Measurements from ENCODE around the gene NUDT4. TPM values are rescaled to one million over a fixed set of nuclear protein-coding genes. Genes with fewer than 3 reads are reported as not detected.
A peak's percentile ranks its signal among the peaks of the same experiment; 100 is the strongest.

Gene NUDT4
- total and polyA plus RNA-seq, 2 of the 13 experiments (the other 11 are each of a cell fraction or from before 2014, with no cell fraction given): 37.3 to 70.1 TPM

DNA sequence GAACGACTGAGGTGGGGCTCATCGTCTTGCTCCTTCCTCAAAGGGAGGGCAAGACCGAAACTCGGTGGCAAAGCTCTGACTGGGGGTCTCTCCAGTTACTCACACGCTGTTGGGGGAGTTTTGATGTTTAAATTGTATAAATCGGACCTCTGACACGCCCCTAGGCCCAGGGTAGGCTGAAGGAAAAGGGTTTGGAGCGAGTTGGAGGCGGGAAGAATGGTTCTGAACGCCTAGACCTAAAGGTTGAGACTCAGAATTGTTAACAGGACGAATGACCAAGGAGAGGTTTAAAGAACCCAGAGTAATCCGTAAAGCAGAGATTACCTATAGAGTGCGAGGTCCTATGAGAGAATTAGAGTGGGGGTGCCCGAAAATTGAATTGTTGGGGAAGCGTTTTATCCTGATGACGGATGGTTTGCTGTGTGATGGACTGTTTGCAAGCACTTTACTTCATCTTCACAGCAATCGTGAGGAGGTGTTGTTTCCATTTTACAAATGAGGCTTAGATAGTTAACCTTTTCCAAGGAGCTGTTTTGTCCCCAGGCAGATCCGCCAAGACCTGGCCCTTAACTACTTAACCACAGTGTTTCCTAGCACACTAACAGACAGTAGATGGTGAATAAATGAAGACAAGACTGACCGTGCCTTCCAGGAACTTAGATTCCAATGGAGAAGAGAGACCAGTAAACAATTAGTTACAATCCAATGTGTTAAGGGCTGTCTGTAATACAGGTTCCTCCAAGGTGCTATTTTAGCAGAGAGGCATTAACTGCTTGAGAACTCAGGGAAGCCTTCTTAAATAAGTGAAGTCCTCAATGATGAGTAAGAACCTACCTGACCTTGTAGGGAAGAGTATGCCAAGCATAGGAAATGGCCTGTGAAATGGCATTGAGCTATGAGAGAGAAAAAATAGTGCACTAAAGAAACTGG lies 65.0 kb downstream of the NUDT4 start (continued):
- 0 out of 2 replicates have a peak, but pooled peaks have one; percentile 14 for TF ChIP-seq NKX3-1 (CRISPR knock-in tag; IDR thresholded peaks at IDR 0.05)
- no peak for TF ChIP-seq ZNF263 (CRISPR knock-in tag; IDR thresholded peaks at IDR 0.05)
- TF ChIP-seq ATM (IDR thresholded peaks at IDR 0.05; ENCODE audit: borderline replicate concordance): no peak
- no peak for TF ChIP-seq PCBP2 (optimal IDR thresholded peaks at IDR 0.05; ENCODE audit: low read depth, low read length, poor library complexity, severe bottlenecking)
- no peak for TF ChIP-seq ZNF749 (CRISPR knock-in tag; IDR thresholded peaks at IDR 0.05; ENCODE audit: borderline replicate concordance)
- TF ChIP-seq ZNF343 (CRISPR knock-in tag; IDR thresholded peaks at IDR 0.05): no peak
- no peak; the same call in 1 of the 2 replicates for TF ChIP-seq SAP130 (CRISPR knock-in tag; IDR thresholded peaks at IDR 0.05; ENCODE audit: low read depth)
- TF ChIP-seq, protein P1, sequence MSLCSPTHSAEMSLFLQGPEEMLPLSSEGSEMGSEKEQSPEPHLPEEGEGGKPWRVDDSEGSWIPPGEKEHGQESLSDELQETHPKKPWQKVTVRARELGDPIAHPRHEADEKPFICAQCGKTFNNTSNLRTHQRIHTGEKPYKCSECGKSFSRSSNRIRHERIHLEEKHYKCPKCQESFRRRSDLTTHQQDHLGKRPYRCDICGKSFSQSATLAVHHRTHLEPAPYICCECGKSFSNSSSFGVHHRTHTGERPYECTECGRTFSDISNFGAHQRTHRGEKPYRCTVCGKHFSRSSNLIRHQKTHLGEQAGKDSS (CRISPR knock-in tag; IDR thresholded peaks at IDR 0.05; ENCODE audit: borderline replicate concordance, low read depth): no peak
- no peak for TF ChIP-seq HNRNPK (IDR thresholded peaks at IDR 0.05; ENCODE audit: low read depth, low read length, poor library complexity, severe bottlenecking)
- TF ChIP-seq, protein P2, sequence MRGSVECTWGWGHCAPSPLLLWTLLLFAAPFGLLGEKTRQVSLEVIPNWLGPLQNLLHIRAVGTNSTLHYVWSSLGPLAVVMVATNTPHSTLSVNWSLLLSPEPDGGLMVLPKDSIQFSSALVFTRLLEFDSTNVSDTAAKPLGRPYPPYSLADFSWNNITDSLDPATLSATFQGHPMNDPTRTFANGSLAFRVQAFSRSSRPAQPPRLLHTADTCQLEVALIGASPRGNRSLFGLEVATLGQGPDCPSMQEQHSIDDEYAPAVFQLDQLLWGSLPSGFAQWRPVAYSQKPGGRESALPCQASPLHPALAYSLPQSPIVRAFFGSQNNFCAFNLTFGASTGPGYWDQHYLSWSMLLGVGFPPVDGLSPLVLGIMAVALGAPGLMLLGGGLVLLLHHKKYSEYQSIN (CRISPR knock-in tag; IDR thresholded peaks at IDR 0.05; ENCODE audit: borderline replicate concordance): no peak
- TF ChIP-seq ZNF17 (CRISPR knock-in tag; IDR thresholded peaks at IDR 0.05): no peak
- TF ChIP-seq ZNF746 (CRISPR knock-in tag; IDR thresholded peaks at IDR 0.05): no peak
- TF ChIP-seq, protein P3, sequence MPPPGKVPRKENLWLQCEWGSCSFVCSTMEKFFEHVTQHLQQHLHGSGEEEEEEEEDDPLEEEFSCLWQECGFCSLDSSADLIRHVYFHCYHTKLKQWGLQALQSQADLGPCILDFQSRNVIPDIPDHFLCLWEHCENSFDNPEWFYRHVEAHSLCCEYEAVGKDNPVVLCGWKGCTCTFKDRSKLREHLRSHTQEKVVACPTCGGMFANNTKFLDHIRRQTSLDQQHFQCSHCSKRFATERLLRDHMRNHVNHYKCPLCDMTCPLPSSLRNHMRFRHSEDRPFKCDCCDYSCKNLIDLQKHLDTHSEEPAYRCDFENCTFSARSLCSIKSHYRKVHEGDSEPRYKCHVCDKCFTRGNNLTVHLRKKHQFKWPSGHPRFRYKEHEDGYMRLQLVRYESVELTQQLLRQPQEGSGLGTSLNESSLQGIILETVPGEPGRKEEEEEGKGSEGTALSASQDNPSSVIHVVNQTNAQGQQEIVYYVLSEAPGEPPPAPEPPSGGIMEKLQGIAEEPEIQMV (CRISPR knock-in tag; IDR thresholded peaks at IDR 0.05; ENCODE audit: low read depth): 0 out of 2 replicates have a peak, but pooled peaks have one; percentile 24
- no peak for TF ChIP-seq RFX3 (CRISPR knock-in tag; IDR thresholded peaks at IDR 0.05)
- TF ChIP-seq, protein P4, sequence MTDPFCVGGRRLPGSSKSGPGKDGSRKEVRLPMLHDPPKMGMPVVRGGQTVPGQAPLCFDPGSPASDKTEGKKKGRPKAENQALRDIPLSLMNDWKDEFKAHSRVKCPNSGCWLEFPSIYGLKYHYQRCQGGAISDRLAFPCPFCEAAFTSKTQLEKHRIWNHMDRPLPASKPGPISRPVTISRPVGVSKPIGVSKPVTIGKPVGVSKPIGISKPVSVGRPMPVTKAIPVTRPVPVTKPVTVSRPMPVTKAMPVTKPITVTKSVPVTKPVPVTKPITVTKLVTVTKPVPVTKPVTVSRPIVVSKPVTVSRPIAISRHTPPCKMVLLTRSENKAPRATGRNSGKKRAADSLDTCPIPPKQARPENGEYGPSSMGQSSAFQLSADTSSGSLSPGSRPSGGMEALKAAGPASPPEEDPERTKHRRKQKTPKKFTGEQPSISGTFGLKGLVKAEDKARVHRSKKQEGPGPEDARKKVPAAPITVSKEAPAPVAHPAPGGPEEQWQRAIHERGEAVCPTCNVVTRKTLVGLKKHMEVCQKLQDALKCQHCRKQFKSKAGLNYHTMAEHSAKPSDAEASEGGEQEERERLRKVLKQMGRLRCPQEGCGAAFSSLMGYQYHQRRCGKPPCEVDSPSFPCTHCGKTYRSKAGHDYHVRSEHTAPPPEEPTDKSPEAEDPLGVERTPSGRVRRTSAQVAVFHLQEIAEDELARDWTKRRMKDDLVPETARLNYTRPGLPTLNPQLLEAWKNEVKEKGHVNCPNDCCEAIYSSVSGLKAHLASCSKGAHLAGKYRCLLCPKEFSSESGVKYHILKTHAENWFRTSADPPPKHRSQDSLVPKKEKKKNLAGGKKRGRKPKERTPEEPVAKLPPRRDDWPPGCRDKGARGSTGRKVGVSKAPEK (CRISPR knock-in tag; IDR thresholded peaks at IDR 0.05; ENCODE audit: borderline replicate concordance): no peak
- TF ChIP-seq, protein P5, sequence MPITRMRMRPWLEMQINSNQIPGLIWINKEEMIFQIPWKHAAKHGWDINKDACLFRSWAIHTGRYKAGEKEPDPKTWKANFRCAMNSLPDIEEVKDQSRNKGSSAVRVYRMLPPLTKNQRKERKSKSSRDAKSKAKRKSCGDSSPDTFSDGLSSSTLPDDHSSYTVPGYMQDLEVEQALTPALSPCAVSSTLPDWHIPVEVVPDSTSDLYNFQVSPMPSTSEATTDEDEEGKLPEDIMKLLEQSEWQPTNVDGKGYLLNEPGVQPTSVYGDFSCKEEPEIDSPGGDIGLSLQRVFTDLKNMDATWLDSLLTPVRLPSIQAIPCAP (CRISPR knock-in tag; IDR thresholded peaks at IDR 0.05; ENCODE audit: low read depth): no peak
- no peak for TF ChIP-seq MEIS2 (CRISPR knock-in tag; IDR thresholded peaks at IDR 0.05)
- TF ChIP-seq, protein P6, sequence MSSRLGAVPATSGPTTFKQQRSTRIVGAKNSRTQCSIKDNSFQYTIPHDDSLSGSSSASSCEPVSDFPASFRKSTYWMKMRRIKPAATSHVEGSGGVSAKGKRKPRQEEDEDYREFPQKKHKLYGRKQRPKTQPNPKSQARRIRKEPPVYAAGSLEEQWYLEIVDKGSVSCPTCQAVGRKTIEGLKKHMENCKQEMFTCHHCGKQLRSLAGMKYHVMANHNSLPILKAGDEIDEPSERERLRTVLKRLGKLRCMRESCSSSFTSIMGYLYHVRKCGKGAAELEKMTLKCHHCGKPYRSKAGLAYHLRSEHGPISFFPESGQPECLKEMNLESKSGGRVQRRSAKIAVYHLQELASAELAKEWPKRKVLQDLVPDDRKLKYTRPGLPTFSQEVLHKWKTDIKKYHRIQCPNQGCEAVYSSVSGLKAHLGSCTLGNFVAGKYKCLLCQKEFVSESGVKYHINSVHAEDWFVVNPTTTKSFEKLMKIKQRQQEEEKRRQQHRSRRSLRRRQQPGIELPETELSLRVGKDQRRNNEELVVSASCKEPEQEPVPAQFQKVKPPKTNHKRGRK (CRISPR knock-in tag; IDR thresholded peaks at IDR 0.05): no peak
- no peak for TF ChIP-seq IKZF1 (IDR thresholded peaks at IDR 0.05)
- no peak for TF ChIP-seq THAP11 (CRISPR knock-in tag; IDR thresholded peaks at IDR 0.05)

All from HepG2 (cell line).